GM18907 (cell line): ENCODE results near the gene R3HDM4.
"Not testable (repeated sequence)": the region's sequence is repeated elsewhere in the genome, so short reads cannot be mapped to it uniquely, and the experiment has no call there.

Experiments used
- ATAC-seq: cut with Tn5 transposase; IDR thresholded peaks from one replicate; pipeline ENCODE4 v1.9.1; 2021; ENCODE audit warnings: mild to moderate bottlenecking, moderate library complexity; ENCODE audit not compliant: unreplicated experiment

The R3HDM4 gene

DNA sequence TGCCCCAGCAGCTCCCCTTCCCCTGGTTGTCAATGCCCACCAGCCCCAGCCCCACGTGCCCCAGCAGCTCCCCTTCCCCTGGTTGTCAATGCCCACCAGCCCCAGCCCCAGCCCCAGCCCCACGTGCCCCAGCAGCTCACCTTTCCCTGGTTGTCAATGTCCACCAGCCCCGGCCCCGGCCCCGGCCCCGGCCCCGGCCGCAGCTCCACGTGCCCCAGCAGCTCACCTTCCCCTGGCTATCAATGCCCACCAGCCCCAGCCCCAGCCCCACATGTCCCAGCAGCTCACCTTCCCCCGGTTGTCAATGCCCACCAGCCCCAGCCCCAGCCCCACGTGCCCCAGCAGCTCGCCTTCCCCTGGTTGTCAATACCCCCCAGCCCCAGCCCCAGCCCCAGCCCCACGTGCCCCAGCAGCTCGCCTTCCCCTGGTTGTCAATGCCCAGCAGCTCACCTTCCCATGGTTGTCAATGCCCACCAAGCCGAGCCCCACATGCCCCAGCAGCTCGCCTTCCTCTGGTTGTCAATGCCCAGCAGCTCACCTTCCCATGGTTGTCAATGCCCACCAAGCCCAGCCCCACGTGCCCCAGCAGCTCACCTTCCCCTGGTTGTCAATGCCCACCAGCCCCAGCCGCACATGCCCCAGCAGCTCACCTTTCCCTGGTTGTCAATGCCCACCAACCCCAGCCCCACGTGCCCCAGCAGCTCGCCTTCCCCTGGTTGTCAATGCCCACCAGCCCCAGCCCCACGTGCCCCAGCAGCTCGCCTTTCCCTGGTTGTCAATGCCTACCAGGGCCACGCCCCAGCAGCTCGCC lies 34.1 kb downstream of the R3HDM4 start:
- not testable (repeated sequence) for ATAC-seq

DNA sequence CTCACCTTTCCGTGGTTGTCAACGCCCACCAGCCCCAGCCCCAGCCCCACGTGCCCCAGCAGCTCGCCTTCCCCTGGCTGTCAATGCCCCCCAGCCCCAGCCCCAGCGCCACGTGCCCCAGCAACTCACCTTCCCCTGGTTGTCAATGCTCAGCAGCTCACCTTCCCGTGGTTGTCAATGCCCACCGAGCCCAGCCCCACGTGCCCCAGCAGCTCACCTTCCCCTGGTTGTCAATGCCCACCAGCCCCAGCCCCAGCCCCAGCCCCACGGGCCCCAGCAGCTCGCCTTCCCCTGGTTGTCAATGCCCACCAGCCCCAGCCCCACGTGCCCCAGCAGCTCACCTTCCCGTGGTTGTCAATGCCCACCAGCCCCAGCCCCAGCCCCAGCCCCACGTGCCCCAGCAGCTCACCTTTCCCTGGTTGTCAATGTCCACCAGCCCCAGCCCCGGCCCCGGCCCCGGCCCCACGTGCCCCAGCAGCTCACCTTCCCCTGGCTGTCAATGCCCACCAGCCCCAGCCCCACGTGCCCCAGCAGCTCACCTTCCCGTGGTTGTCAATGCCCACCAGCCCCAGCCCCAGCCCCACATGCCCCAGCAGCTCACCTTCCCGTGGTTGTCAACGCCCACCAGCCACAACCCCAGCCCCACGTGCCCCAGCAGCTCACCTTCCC lies 34.9 kb downstream of the R3HDM4 start:
- ATAC-seq = not testable (repeated sequence)

DNA sequence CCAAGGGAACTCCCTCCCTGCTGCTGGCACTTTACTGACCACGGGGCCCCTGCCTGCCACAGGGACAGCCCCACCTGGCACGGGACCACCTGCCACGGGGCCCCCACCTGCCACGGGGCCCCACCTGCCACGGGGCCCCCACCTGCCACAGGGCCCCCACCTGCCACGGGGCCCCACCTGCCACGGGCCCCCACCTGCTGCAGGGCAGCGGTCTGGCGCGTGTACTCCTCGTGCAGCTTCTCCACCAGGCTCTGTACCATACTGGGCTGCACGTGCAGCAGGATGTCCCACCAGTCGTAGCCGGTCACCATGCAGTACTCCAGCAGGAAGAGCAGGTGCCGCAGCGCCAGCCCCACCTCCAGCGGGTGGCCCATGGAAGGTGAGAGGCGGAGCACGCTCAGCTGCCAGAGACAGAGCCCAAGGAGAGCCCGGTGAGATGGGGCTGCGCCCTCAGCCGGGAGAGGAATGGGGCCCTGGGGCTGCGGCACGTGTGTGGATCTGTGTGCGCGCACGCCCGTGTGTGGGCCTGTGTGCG lies 36.2 kb downstream of the R3HDM4 start:
- no peak for ATAC-seq

DNA sequence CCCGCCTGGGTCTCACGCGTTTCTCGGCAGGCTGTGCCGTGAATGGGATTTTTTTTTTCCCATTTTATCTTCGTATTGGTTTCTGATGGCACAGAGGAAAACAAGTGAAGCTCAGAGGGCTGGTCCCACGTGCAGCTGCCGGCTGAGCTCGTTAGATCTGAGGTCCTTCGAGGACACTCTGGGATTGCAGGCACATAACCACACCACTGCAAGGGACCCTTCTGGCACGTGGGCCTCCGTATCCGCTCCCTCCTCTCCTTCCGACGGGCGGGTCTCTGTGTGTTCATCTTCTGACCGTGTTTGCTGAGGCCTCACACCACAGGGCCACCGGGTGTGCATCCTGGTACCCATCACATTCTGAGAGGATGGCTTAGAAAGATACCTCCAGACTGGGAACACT lies 36.9 kb downstream of the R3HDM4 start:
- ATAC-seq = no peak

DNA sequence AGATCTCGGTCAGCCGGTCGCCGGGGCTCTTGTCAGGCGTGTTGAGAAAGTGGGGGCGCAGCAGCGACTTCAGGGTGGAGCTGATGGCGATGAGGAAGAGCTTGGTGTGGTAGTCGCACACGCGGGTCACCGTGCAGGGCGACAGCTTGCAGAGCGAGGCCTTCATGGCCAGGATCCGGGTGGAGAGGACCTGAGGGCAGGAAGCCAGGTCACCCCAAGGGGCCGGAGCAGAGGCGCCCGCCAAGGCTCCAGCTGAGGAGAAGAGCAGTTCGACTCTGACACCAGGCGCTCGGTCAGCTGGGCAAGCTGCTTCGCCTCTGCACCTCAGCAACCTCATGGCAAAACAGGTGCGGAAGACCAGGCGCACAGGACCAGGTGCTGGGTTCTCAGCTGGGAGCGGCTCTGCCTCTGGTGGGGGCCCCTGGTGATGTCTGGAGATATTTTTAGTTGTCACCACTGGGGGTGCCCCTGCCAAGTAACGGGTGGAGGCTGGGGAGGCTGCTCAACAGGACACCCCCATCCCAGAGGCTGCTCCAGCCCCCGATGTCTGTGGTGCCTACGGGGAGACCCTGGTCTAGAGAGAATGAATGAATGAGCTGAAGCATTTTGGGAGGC lies 37.6 kb downstream of the R3HDM4 start:
- ATAC-seq = no peak

DNA sequence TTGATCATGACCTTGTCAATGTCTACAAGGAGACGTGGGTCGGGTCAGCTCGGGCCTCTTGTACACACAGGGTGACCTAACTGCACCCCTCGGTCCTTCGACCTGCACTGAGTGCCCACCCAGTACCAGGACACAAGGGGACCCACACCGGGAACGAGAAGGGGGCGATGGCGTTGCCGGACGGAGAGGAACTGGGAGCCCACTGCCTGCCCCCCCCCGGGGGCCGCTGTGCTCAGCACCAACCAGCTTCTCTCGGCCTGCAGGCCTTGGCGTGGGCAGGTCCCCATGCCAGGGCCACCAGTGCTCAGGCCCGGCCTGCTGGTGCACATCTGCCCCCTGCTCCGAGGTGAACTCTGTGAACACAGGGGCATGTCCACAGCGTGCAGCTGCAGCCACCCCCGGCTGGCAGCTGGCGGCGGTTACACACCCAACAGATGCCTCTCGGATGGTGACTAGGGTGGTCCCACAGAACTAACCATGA lies 39.4 kb downstream of the R3HDM4 start:
- no peak for ATAC-seq

DNA sequence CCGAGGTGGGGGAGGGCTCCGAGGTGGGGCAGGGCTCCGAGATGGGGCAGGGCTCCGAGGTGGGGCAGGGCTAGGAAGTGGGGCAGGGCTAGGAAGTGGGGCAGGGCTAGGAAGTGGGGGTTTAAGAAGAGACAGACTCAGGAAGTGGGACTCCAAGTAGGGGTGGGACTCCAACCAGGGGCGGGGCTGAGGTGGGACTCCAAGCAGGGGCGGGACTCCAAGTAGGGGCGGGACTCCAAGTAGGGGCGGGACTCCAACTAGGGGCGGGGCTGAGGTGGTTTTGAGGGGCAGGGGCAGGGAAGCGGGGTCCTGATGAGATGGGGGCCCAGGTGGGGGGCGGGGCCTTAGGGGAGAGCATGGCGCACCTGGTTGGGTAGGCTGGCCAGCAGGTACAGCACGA lies 39.9 kb downstream of the R3HDM4 start:
- ATAC-seq = no peak

DNA sequence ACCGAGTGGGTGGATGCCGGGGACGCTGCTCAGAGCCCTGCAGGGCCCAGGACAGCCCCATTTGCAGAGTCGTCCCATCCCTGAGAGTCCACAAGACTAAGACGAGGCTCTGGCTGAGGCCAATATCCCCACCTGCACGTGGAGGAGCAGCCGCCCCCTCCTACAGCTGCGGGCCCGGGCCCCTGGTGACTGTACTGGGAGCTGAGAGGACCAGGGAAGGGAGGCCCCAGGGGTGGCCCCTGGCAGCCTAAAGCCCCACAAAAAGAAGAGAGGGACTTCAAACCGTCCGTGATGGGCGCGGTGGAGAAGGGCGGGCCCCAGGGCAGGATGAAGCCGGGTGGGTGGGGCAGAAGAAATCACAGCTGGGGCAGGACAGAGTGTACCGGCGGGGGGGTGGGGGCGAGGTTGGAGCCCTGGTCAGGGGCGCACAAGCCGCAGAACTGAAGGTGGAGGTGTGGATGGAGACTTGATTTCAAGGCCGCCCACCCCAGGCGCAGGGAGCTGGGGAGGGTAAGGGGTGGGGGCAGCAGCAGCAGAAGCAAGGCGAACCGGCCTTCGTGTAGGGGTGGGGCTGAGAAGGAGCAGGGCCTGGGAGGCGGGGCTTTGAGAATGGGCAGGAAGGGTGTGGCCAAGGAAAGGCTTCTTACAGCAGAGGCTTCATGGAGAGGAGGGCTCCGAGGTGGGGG lies 40.6 kb downstream of the R3HDM4 start:
- no peak for ATAC-seq

DNA sequence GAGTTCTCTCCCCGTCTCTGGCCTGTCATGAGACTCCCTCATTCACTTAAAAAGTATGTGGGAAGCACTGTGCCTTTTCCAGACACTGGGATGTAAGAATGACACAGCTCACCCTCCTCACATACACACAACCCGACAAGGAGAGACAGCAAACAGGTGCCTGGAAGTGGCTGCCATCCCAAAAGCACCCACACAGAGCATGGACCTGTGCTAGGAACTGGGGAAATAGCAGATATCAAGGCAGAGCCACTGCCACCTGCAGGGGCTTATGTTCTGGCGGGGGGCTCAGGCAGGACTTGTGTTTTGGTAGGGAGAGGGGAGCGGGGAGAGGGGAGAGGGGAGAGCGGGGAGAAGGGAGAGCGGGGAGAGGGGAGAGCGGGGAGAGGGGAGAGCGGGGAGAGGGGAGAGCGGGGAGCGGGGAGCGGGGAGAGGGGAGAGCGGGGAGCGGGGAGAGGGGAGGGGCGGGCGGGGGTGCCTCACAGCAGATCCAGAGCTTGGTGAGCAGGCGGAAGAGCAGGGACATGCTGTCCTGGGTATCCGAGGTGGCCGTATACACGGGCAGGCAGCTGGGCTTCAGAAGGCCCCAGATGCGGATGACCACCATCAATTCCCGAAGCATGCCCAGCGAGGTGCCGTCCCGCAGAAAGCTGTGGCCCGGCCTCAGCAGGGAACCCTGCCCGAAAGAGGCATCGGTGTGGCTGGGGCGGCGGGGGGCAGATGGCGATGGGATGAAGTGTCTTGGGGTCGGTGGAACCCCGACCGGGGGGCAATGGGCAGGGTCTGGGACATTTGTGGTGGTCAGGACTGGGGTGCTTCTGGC lies 41.4 kb downstream of the R3HDM4 start:
- ATAC-seq = no peak

DNA sequence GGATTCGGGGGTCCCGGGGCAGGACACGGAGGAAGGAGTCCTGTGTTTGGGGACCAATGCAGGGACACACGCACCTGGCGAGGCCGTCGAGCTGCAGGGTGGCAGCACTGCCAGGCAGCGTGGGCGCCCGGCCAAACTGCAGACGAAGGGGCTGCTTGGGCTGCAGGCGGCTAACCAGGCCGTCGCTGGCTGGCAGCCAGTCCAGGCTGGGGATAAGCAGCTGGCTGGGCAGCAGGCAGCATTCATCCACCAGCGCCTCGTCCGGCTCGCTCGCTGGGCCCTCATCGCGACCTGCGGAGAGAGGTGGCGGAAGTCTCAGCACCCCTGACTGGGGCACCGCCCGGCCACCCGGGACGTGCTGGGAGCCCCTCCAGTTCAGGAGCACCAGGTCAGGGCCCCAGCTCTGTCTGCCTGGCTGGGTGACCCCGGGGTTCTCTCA lies 42.0 kb downstream of the R3HDM4 start:
- no peak for ATAC-seq

DNA sequence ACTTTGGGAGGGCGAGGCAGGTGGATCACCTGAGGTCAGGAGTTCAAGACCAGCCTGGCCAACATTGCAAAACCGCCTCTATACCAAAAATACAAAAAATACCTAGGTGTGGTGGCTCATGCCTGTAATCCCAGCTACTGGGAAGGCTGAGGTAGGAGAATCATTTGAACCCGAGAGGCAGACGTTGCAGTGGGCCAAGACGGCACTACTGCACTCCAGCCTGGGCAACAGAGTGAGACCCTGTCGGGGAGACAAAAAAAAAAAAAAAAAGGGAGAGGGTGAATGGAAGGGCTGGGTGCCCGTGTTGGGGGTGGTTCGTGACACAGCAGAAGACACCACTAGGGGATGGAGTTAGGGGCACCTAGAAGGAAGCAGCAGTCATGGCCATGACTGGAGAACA lies 42.7 kb downstream of the R3HDM4 start:
- ATAC-seq = no peak

DNA sequence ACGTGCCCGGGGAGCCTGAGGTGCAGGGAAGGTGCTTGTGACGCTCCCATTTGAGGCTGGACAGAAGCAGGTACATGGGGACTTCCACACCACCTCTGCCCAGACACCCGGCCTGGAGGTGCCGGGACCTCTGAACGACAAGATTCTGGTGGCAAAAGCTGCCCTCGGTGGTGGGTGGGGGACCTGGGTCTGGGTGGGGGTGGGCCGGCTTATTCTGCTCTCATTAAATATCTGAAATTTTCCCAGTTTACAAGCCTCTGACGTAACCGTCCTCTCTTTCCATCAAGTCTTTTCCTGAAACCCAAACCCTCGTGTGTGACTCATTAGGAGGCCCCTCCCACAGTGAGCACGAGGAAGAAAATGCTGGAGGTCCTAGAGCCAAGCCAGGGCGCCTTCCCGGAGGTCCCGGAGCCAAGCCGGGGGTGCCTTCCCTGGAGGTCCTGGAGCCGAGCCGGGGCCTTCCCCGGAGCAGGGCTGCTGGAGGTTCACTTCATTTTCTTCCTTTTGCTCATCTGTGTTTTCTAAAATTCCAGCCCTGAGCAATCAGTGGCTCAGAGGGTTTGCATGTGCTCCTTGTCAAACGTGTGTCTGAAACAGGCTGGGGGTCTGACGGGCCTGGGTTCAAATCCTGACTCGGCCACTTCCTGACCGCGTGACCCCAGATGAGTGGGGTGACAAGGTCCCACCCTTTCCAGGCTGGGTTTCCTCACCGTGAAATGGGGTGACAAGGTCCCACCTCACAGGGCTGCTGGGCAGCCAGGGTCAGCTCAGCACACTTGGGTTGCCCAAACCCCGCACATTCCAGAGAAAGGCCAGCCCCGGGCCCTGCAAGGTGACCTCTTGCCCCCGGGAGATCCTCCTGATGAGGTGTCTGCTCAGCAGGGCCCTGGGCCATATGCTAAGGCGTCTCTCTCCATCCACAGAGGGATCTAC lies 43.5 kb downstream of the R3HDM4 start:
- ATAC-seq = no peak

DNA sequence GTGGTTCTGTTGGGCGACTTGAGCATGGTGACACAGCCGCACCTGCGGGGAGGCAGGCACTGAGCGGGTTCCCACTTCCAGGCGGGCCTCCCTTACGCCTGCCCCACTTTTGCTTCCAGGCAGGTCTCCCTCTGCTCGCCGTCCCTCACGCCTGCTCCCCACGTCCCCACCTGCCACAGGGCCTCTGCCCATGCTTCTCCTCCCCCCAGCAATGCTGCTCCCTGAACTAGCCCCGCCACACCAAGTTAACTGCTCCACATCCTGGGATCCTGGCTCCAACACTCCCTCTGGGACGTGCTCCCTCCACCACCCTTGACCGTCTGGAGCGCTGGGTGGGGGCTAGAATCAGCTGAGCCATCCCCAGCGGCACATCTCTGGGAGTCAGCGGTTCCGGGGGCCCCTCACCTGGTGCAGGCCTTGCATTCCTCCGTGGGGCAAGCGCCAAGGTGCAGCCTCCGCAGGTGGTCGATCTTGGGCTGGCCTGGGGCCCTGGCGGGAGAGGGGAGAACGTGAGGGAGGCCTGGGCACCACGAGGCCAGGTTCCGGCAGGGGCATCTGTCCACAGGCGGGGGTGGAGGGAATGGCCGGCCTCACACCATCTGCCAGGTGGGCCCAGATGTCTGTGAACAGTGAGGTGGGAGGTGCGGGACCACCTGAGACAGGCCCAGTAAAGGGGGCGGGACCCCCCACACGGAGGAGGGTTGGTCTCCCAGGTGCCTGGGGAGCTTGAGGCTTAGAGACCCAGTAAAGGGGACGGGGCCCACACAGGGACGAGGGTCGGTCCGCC lies 44.4 kb downstream of the R3HDM4 start:
- ATAC-seq = no peak

DNA sequence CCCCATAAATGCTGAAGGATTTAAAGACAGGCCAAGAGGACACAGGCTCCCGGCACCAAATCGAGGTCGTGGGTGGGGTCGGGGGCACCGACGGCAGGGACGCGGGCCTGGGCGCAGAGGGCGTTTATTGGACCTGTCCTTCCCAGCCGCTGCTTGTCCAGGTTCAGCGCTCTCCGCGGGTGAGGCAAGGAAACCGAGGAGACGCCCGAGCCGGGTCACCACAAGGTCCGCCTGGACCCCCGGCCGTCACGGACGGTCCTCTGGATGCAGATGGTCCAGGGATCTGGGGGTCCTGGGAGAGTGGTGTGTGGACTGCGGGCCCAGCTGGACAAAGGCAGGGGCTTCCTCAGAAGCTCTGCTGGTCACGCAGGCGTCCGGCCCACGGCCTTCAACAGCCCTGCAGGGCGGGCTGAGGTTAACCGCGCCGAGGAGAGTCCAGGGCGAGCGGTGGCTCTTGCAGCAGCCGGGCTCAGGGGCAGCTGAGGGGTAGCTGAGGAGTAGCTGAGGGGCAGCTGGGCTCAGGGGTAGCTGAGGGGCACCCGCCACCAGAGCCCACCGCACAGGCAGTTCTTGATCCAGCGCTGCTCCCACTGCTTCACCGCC lies 45.1 kb downstream of the R3HDM4 start:
- ATAC-seq = no peak

DNA sequence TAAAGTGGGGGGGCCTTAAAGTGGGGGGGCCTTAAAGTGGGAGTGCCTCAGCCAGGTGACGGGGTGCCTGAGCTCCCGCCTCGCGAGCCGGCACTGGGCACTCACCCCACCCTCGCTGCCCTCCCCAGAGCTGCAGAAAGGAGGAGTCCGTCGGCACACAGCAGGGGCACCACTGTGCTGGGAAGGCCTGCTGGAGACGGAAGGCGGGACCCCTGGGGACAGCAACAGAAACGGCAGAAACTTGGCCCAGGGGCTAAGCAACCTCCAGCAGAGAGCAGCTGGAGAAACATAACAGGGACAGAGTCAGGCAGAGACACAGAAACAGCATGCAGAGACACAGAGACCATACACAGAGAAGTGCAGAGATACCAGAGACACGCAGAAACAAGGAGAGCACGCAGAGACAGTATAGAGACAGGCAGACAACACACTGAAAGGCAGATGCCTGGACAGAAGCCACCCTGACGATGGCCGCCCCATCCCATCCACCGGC lies 45.7 kb downstream of the R3HDM4 start:
- no peak for ATAC-seq

DNA sequence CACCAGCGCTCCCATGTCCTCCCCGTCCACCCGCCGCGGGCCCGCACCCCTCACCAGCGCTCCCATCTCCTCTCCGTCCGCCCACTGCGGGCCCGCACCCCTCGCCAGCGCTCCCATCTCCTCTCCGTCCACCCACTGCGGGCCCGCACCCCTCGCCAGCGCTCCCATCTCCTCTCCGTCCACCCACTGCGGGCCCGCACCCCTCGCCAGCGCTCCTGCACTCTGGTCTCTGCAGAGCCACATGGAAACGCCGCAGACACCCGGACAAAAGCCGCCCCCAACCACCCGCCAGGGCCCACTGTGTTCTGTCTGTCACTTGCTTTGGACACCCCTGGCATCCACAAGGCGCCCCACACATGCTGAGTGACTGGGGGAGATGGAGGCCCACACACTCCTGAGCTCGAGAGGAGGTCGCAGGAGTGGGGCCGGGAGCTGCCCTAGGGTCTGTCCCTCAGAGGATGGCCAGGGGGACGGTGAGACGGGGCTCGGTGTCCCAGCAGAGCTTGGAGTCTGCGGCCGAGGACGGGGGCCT lies 46.2 kb downstream of the R3HDM4 start:
- ATAC-seq = no peak

DNA sequence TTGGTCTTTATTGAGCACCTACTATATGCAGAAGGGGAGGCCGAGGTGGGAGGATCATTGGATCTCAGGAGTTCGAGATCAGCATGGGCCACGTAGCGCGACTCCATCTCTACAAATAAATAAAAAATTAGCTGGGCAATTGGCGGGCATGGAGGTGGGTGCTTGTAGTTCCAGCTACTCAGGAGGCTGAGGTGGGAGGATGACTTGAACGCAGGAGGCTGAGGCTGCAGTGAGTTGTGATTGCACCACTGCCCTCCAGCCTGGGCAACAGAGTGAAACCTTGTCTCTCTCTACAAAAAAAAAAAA lies 49.8 kb downstream of the R3HDM4 start:
- no peak for ATAC-seq
